Stimulated activated CD8-positive, alpha-beta memory T cell treated with anti-CD3 and anti-CD28 coated beads, Interleukin-12 subunit alpha, Interleukin-12 subunit beta, amount 100 ng/mL, for 4 hours (primary cell): ENCODE data around the gene MSI2.

ENCODE experiments used
- DNase-seq: peaks from one replicate; pipeline ENCODE4 v3.0.0-alpha.2; 2020; ENCODE audit warnings: low read depth

Gene MSI2

DNA sequence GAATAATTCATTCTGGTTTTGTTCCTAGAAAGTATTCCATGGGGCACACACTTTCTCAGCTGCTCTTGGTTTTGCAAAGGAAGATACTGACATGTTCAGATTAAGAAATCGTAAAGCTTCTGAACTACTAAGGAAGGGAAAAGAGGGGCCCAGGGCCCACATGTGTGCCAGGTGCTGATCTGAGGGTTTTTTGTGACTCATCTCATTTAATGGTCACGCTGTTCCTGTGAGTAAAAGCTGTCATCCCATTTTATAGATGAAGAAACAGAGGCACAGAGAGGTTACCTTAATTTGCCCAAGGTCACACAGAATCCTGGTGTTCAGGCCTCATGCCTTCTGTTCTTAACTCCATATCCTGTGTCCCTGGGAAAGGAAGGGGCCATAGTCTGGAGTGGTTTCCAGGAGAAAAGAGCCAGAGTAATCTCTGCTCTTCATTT lies 113.2 kb downstream of the MSI2 start:
- DNase-seq = no peak

DNA sequence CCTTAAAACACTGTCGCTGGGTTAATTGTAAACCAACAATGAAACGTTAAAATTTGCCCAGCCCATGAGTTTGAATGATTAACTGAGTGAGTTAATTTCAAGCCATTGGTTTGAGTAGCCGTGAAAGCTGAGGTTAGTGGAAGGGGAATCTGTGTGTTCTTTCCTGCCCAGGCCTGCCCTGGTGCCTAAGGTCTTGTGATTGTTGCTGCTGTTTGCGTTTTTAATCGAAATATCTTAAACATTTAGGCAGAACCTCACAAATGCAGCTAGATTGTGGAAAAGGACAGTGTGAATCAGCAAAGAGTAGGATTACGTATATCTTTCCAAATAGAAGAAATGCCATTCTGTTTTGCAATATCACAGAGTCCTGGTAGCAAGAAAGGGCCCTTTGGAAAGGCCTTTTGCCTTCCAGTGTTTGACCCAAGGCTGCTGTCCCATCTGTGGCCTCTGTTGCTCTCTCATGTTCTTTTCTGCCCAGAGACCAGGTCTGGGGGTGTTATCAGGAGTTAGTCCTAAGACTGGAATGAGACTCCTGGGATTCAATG lies 113.8 kb downstream of the MSI2 start:
- DNase-seq = no peak

DNA sequence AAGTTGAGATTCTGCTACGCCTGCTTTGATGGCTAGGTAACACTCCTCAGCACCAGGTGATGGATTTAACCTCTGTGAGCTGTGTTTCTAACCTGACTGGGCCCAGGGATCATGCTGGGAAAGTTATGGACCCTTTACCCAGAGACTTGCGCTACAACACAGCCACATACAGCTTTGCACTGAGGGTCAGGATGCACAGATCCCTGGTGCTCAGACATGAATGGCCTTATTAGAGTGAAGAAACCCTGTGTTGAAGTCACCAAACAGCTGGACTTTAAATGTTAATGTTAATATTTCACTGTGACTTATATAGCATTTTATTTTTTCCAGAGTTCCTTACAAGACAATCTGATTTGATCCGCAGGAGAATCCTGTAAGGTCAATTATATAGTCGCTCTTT lies 114.3 kb downstream of the MSI2 start:
- no peak for DNase-seq

DNA sequence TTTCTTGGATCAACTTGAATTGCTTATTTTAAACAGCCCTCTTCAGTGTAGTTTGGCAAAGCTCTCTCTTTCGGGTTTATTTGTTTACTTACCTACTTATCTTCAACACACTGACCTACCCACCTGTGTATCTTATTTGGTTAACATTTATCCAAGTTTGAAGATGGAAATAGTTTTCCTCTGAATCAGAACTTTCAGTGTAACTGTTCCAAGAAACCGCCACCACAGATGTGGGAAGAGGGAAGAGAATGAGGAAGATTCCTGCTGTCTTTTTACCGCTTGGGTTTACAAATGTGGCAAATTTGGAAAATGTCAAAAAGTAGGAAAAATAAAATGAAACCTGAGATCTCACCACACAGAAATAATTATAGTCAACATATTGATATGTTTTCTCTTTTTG lies 115.8 kb downstream of the MSI2 start:
- DNase-seq = no peak

DNA sequence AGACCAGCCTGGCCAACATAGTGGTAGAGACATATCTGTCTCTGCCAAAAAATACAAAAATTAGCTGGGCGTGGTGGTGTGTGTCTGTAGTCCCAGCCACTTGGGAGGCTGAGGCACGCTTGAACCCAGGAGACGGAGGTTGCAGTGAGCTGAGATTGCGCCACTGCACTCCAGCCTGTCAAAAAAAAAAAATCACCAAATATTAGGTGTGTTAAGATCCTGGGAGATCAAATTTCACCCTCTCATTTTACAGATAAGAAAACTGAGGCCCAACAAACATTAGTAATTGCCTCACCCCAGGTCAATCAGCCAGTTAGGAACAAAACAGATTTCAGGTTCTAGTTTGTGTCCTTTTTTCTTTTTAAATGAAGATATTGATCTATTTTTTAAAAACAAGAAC lies 116.7 kb downstream of the MSI2 start:
- no peak for DNase-seq

DNA sequence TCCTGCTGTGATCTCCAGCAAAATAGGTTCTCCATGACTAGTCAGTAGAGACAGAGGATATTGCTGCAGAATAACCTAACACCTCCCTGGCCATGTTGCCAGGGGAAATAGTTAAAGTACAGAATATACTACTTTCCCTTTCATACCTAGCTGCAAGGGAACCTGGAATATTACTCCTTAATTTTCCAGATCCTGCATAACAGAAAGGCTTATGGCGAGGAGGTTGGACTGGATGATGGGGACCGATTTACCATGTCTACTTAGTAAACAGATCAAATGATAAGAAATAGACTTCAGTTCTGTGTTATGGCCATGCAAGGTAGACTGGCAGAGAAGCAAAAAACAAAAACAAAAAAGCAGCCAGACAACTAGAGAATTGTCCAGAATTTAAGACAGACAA lies 117.4 kb downstream of the MSI2 start:
- no peak for DNase-seq

DNA sequence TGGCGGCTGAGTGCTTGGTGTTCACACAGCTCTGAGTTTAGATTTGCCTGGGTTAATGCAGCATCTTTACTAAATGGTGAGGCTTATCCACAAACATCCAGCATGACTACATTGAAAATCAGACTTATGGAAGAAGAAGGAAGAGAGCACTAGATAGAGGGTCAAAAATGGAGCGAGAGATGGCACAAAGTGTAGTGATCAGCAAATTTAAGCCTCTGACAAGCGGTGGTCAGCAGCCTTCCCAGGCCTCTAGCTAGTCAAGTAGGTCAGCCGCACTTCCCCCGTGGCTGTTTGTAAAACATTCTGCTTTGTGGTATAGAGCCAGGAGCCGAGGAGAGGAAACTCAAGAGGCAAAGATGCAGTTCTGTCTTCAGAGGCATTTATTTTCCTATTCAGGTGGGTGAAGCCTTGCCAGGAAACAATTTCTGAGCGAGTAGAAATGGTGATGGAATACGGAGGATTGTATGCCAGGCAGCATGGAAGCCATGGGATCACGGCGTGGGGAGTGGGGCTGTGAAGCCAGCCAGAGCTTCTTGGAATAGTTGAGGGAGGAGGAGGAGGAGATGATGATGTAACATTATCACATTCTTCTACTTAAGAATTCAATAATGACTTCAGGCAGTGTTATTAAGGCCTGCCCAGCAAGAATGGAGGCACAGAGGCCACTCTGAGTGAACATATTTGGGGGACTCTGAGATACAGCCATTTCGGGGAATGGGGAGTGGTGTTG lies 118.9 kb downstream of the MSI2 start:
- no peak for DNase-seq

DNA sequence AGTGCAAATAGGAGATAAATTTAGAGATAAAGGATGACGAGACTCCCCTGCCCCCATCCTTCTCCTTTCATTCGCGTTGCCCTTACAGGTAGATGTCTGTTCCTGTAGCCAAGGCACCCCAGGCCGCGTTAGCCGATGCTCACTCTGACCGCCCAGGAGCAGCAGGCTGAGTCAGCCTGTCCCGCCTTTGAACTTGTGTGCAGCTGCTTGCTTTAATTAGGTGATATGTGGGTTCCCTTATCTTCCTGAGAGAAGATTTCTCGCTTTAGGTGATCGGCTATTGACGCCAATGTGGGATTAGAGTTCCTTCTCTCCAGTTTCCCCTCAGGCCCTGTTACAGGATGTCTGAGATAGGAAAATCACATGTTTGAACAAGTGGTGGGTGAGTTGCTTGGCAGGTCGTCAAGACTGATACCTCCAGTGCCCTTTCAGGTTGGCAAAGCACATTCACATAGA lies 119.5 kb downstream of the MSI2 start:
- no peak for DNase-seq

DNA sequence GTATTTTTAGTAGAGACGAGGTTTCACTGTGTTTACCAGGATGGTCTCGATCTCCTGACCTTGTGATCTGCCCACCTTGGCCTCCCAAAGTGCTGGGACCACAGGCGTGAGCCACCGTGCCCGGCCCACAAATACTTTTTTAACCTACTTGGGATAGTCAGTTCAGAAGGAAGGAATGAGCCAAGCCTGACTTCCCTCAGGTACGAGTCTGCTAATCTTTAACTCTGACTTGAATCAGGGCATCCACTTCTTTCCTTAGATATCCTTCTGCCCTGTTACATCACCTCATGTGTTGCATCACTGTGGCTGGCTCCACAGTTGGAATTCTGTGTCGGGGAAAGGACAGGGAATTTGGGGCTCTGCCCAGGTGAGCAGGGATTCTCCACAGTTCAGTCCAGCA lies 120.8 kb downstream of the MSI2 start:
- DNase-seq = no peak

DNA sequence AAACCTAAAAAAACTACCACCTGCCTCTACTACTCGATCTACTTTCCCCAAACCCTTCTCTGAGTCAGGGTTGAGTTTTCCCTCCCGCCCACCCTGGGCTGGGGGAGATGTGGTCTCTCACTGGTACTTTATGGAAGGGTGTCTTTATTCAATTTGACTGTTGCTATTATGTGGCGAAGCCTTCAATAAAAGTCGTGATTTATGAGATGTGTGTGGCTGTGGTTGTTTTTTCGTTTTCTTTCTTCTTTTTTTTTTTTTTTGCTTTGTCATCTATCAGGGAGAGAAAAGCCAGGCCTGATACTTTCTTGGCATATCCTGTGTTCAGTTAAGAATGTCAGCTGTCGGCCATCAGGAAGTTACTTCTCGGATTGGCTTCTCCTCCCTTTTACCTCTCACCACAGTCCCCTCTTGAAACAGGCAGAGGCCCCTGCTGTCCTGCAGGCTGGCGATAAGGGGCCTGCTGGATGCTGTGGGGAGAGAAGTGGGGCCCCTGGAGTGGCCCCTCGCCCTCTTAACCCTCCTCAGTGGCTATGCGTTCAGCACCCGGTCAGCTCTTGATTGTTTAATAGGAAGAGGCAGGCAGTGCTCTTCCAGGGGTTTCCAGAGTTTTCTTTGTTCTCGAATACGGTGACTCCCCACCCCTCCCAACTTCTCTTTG lies 123.0 kb downstream of the MSI2 start:
- DNase-seq = no peak

DNA sequence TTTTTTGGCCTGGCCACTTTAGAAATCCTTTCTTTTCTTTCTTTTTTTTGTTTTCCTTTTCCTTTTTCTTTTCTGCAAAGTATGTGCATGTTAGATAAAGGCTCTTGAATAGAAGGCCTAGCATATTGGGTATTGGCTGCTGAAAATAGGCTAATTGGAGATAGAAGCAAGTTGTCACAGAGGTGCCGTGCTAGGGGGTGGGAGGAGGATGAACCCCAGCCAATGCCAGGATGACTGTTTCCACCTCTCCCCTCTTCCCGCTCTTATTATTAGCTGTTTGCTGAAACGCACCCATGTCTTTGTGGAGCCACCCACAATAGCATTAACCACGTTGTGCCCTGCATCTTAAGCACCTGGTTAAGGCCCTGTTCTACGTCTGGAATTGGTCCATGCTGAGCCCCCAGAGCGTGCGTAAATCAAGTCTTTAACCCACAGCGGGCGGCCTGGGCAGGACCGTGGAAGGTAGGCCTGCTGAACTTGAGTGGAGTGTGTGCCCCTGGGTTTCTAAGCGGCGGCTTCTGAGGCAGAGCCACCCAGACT lies 123.6 kb downstream of the MSI2 start:
- DNase-seq = no peak

DNA sequence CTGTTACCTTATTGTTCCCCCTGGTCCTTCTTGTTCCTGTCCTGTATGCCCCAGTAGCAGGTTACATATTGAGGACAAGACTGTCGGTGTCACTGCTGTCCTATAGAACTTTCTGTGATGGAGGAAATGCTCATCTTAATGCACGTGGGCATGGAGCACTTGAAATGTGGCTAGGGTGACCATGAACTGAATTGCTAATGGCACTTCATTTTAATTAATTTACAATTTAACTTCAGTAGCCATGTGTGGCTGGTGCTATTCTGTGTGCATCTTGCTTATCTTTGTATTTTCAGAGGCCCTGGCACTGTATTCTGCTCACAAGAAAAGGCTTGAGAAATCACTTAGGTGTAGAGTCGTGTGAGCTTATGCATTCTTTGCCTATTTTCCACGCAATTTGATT lies 125.2 kb downstream of the MSI2 start:
- DNase-seq = no peak

DNA sequence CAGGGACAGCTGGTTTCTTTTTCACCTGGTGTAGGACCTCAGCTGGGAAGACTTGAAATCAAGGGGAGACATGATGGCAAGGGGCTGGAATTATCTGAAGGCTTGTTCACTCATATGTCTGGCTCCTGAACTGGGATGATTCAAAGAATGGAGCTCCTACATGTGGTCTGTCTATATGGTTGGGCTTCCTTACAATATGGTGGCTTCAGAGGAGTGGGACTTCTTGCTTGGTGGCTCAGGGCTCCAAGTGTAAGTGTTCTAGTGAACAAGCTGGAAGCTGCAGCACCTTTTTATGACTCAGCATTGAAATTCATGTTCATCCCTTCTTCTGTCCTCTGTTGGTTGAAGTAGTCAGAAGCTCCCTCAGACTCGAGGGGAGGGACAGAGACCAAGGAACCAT lies 127.9 kb downstream of the MSI2 start:
- no peak for DNase-seq

DNA sequence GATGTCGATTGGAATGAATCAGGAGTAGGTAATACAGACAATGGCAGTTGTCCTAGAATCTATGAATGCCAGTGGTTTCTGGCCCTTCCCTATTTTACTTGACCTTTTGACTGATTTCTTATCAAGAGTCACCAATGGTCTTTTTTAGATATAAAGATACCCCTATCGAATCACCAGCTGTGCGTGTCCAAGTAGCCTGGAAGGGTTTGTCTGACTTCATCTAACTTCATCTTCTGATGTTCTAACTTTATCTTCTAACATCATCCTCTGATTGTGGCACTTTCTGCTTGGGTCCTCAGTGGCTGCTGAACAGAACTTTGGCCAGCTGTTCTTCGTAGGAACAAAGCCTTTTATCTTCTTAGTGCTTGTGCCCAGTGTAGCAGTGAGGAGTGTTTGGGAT lies 129.7 kb downstream of the MSI2 start:
- no peak for DNase-seq

DNA sequence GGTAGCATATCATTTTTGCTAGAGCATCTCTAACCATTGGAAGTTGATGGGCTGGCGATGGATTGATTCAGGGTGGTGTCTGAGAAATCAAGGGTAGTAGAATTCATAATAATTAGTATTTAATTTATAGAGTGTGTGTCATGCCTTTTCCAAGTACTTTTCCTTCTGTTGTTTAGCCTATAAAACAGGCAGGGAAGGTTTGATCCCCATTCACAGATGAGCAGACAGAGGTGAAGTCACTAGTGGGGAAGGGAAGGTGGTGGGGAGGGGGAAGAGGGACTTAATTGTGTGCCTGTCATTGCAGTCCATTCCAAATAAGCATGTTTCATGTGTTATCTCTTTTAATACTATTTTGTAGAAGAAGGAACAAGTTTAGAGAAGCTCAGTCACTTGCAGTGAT lies 131.3 kb downstream of the MSI2 start:
- DNase-seq = no peak

DNA sequence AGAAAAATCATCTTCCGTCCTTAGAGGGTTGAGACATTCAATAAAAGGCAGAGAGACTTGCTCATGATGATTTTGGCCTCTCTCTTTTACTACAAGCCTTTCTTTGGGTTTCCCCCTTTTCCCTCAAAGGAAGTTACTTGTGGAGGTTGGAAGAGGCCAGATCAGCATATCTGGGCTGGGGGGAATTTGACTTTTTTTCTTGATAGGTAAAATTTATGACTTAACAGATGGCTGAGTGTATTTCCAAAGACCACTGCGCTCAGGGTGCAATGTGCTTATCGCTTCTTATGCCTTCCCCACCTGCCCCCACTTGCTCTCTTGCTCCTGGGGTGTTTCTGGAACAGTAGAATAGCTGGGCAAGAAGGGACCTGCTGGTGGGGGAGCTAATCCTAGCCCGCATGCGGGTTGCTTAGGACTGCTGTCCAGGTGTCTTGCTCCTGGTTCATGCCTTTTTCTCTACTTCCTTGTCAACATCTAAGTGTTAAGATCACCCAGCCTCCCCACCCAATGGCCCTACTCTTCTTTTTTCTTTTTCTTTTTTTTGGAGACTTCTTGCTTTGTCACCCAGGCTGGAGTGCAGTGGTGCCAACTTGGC lies 131.9 kb downstream of the MSI2 start:
- no peak for DNase-seq

DNA sequence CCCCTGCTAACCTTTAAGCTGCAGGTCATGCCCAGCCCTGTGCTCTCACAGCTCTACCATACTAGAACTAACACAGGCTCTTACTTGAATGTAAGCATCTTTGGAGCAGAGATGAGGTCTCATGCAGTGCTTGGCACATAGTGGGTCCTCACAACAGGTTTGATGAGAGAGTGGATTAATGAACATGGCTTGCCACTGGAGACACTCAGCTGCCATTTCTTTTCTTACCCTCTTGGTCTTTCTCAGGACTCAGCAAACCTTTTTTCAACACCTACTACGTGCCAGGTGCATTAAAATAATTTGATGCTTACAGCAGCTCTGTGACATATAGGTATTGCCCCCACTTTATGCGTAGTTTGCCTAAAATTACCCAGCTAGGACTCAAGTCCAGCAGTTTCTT lies 133.2 kb downstream of the MSI2 start:
- DNase-seq = no peak

DNA sequence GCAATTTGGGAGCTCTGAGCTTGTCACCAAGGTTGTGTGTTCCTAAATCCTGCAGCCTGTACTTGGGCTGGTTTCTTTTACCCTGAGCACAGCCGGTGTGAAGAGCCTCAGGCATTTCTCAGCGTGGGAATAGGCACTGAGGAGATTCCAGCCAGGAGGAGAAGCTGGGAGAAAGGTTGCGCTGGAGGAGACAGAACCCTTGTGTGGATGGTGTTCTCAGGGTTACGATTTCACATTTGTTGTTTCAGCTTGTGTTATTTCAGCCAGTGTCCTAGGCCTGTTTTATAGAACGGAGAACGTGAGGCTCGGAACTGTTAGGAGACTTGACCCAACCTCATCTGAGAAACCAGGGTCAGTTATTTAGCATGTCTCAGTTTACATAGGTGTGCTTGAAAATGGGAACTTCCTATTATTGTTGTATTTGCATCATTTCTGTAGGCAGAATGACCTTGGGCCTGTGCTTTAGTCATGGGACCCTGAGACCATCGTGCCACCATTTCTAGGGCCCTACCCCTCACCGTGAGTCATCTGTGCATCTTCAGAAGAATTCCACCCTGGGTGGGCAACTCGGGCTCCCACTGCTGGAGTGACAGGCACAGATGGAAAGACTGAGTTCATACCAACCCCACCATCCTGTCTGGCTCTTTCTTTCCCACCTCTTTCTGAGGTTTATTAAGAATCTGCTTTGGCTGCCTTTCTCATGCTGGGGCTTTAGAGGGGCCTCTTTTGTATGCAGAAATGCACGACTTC lies 134.9 kb downstream of the MSI2 start:
- DNase-seq = no peak

DNA sequence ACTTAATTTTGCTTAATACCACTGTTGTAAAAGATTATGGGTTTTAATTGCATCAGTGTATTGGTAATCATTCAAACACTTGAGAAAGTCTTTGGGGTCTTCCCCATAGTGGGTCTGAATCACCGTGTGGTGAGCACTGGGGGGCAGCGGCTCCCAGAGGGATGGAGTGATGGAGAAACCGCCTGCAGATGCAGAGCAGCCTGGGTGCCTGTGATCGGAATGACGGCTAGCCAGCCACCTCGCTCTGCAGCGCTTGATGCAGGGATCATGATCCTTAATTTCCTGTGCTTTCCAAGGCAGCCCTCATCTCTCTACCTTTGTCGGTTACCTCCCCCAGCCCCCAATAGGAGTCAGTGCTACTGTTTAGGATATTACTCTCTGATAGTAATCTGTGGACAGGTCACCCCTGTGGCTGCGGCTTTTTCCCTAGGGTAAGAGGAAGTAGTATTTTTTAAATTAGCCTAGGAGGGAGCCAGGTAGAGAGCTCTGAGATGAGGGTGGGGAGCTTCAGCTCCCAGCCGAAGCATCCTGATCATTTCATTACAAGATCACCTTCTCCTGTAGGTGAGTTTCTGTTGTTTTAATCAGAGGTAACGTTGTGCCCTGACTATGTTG lies 135.6 kb downstream of the MSI2 start:
- DNase-seq = no peak

DNA sequence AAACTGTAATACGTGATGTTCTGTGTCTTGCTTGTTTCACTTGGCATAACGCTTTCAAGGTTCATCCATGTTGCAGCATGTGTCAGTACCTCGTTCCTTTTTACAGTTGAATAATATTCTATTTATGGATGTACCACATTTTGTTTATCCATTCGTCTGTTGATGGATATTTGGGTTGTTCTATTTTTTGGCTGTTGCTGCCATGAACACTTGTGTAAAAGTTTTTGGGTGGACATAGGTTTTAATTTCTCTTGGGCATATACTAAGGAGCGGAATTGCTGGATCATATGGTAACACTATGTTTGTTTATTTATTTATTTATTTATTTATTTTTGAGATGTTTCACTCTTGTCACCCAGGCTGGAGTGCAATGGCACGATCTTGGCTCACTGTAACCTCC lies 137.0 kb downstream of the MSI2 start:
- no peak for DNase-seq

DNA sequence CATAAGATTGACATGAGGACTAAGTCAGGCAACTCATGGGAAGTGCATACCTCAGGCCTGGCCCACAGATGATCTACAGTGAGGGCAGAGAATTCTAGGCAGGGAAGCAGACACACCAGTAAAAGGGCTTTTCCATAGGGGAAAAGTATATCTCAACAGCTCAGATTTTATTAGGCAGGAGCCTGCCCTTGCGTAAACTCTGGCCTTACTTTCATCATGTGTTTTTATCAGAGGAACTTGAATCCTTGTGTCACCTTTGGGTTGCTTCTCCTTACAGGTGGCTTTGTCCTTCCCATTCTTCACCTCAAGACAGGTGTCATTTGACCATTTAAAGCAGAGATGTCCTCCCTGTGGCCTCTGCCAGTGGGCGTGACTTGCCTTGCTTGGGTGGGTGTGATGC lies 138.1 kb downstream of the MSI2 start:
- DNase-seq = no peak
